ENCODE measurements around the gene TPCN2.
"Not testable (repeated sequence)": the region's sequence is repeated elsewhere in the genome, so short reads cannot be mapped to it uniquely, and the experiment has no call there.

TPCN2 gene

DNA sequence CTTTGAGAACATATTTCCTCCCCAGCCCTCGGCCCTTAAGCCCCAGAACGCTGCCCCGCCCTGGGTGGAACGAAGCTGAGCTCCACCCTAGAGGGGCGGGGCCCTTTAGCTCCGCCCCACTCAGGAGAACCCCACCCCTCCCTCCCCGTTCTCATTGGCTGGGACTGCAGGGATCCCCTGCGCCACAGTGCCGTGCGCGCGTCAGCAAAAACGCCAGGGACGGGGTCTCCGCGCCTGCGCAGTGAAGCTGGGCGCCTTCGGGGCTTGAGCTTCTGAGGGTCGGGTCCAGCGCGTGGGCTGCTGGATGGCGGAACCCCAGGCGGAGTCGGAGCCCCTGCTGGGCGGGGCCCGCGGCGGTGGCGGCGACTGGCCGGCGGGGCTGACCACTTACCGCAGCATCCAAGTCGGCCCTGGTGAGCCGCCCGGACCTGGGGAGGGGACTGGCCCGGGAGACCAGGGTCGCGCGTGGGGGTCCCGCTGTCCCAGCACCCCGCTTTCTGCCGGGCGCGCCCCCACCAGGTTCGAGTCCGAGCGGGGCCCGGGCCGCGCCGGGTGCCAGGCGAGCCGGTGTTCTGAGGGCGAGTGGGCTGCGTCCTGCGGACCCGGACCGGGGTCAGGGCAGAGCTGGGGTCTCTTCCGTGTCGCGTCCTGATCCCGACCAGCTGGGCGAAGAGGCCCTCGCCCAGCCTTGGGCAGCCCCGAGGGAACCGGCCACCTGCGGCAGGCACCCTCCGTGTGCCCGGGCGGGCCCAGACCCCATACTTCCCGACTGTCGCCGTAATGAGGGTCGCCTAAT lies at the start of gene TPCN2:
TSS of gene TPCN2 (plus strand) at position 239 of the 796 bp plus-strand sequence. CDS start at position 305, 66 bp downstream.
- peak; percentile 91 for DNase-seq

DNA sequence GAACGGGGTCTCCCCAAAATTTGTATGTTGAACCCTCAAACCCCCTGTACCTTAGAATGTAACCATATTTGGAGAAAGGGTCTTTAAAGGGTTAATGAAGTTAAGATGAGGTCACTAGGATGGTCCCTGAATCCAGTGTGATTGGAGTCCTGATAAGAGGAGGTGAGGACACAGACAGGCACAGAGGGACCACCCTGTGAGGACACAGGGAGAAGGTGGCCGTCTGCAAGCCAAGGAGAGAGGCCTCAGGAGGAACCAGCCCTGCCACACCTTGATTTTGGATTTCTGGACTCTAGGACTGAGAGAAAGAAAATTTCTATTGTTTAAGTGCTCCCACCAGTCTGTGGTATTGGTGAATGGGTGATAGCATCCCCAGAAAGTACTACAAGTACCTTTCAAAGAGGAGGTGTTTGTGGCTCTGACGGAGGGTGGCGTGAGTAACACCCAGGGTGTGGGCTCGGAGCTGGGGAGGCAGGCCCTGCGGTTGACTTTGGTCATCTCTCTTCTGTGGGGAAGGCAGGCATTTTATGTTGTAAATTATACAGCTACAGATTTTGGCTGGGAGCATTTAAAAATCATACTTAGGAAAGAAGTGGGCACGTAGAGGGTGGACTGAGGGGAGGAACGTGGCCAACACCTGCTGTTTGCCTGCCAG lies 49.5 kb upstream of the TPCN2 start:
- no peak for DNase-seq

DNA sequence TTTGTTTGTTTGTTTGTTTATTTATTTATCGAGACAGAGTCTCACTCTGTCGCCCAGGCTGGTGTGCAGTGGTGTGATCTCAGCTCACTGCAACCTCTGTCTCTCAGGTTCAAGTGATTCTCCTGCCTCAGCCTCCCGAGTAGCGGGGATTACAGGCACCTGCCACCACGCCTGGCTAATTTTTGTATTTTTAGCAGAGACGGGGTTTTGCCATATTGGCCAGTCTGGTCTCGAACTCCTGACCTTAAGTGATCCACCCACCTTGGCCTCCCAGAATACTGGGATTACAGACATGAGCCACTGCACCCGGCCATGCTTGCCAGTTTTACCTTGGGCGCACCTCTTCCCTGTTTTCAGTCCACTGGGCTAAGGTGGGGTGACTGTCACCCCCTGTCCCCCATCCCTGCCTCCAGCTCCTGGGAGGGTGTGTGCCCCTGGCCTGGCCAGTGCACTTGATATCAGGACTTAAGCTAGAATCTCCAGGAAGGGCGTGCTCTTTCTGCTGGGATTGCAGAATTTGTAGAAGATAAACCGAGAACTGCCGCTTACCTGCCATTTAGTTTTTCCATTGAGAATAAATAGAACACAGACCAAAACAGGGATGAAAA lies 48.9 kb upstream of the TPCN2 start:
- not testable (repeated sequence) for DNase-seq

DNA sequence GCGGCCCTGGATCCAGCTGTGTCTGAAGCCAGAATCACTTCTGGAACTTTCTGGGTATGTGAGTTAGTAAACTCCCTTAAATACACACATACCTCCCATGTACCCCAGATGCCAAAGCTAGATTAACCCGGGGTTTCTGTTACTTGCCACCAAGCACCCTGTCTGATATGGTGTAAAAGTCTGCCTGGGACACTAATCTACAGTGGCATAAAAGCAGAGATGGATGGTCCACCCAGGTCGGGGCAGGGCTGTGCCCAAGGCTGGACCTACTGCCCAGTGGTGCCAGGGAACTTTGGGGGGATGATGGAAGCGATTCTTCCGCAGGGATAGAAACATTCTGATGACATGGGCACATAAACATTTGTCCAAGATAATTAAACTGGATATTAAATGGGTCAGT lies 48.3 kb upstream of the TPCN2 start:
- no peak for DNase-seq

DNA sequence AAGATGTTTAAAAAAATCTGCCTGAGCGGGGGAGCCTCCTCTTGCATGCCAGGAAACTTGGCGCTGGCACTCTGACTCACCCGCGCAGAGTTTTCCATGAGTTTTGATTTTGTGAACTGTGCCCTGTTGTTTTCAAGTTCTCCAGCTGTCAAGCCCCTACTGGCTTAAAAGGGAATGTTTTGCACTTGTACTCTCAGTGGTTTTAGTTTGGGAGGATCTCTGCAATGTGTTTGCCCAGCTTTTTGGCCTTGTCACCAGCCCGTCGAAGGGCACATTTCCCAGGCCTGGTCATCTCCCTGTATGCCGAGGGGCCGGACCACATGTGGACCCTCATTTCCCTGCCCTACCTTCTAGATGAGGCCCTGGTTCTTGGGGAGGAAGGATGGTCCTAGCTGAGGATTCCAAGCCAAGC lies 47.9 kb upstream of the TPCN2 start:
- DNase-seq = no peak

DNA sequence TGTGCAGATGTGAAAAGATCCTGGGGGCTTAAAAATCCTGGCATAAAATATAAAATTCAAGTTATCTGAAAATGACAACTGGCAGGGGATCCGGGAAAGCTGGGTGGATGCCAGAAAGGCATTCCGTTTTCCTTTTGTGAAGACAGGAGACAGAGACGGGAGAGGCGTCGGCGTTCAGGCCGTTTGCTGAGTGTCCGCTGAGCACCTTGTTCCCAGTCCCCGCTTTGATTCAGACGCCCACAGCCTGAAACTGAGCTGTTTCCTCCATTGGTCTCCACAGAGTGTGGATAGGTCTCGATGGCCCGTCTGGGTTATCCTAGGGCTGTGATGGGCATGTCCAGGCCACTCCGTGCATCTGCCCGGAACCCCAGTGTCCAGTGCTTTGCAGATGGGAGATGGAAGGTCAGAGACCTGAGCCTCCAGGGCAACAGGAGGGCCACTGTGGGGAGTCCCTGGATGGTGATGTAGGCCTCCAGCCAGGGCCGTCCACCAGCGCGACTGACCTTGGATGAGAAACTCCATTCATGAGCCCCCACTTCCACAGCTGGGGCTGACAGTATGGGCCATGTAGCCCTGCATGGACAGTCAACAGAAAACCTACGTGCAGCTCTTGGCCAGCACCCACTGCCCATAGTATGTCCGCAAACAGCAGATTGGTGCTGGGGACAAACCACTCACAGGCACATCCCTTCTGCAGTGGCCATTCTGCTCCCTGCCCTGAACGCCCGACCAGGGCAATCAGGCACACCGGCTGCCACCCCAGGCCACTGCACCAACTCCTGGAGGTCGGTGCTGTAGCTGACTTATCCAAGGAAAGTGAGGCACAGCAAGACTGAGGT lies 47.3 kb upstream of the TPCN2 start:
- DNase-seq = no peak

DNA sequence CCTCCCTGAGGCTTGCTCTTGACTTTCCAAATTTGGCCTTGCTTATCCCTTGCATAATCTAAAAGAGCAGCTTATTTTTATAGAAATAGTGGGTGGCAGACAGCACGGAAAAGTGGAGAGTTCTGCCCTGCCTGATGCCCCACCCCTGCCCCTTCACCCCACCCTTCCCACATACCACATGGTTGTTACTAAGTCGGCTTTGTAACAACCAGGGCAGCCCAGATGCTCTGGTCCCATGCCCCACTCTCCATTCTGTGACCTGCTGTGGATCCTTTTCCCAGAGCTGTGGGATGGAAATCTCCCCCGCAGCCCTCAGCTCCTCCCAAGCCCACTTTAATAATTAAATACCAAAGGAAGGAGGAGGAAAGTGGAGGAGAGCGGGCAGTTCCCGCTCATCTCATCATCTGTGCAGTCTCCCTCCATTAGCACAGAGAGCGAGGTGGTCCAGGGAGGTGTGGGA lies 46.6 kb upstream of the TPCN2 start:
- no peak for DNase-seq

DNA sequence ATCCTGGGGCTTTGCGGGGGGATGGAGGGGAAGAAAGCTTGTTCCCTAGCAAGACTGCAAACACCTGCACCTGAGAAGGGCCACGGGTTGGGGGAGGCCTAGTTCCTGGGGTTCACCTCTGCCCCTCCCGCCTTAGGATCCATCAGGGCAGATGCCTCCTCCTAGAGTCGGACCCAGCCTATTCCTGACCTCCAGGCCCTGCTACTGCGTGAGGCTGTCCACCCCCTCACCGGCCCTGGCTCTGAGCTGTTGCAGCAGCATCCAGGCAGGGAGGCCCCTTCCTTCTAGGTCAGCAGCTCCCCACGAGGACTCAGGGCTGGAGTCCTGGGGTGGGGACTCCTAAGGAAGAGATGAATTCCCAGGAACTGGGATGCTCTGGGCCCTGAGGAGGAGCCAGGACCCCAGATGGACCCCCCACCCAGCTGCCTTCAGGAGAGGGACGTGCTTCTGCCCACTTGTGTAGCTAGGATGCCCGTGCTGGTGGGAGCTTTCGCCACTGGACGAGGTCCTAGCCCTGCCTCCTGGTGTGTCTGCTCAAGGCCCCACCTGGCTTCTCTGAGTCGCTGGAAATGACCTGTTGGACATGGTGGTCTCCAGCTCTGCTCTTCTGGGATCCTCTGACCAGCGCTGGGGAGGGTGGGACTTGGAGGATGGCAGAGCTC lies 46.0 kb upstream of the TPCN2 start:
- DNase-seq = no peak

DNA sequence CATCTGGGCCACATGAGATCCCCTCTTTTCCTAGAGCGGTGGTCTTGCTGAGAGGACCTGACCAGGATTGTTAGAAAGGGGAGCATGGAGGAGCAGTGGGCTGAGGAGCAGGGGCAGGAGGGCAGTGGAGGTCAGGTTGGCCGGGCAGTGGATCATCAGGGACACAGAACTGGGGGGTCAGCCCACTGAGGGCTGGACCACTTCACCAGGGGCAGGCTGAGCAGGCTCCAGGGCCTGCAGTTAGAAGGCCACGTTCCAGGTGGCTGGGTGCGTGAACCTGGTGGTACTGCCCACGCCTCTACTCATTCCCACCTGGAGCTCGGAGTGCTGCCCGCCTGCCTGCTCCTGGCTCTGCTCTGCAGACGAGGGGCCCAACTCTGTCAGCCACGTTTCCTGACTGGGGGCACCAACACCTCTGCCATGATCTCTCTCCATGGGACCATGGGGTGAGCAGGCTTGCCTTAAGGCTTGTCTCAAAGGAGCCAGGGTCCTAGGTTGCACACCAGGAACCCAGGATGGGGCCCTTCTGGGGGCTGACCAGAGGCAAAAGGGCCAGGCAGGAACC lies 45.3 kb upstream of the TPCN2 start:
- DNase-seq = no peak

DNA sequence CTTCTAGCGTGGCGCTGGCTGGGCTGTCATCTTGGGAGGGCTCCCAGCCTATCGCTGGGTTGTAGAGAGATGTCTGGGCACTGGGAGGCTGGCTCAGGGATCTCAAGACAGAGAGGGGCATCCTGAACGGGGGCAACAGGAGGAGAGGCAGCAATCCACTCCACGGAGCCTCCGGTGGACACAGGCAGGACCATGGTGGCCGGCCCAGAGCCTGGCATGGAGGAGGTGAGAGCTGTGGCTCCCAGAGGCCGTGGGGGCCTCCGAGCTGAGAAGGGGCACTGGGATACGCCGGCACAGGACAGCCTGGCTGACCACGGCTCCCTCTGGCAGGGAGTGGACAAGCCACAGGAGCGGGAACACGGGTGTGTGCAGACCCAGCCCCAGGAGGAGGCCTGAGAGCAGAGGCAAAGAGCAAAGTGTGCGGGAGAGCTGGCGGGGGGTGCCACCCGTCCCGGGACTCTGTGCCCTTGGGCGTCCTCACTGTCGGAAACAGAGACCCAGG lies 44.8 kb upstream of the TPCN2 start:
- DNase-seq = no peak

DNA sequence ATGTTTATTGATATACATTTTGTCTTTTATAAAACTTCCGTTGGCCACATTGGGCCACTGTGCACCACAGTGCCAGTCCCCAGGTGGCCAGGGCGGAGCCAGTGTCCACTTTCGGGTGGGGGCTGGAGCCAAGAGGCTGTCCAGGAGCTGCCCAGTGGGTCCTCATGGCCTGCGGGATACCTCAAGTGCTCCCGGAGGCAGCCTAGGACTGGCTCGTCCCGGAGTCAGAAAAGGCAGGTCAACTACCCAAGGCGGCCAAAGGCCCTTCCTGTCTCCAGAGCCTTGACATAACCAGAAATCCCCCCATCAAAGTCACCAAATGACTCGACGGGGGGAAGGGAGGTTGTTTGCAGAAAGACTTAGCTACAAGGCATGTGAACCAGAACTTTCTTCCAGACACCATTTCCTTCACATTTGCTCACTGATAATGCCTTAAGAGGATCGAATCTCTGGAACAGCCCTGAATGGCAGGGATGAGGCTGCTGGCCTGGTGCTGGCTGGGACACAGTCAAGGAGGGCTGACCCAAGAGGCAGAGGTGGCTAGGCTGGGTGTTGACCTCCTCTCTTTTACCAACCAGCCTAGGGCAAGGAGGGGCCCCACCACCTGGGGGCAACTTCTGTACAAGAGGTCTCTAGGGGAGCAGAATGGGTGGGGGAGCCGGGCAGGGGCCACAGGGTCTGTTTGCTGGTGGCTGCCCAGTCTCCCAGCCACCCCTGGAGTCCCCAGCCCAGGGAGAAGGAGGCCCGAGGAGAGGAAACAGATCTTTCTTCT lies 44.1 kb upstream of the TPCN2 start:
- no peak for DNase-seq

DNA sequence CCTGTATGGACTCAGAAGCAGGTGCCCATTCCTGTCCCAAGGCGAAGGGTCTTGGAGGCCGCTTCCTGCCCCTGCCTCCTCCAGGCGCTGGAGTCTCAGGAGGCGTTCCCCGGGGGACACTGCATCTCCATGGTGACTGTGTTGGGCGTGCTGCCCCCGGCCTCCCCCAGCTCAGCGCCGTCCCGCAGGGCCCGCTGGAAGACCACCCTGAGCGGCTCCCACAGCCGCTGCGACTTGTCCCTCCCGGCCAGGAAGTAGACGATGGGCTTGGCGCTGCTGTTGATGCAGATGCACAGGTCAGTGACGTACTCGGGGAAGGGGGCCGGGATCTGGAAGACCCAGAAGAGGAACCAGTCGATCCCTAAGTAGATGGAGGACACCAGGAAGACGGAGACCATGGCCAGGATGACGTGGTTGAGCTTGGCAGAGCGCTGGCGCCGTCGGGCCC lies 43.5 kb upstream of the TPCN2 start:
- no peak for DNase-seq

DNA sequence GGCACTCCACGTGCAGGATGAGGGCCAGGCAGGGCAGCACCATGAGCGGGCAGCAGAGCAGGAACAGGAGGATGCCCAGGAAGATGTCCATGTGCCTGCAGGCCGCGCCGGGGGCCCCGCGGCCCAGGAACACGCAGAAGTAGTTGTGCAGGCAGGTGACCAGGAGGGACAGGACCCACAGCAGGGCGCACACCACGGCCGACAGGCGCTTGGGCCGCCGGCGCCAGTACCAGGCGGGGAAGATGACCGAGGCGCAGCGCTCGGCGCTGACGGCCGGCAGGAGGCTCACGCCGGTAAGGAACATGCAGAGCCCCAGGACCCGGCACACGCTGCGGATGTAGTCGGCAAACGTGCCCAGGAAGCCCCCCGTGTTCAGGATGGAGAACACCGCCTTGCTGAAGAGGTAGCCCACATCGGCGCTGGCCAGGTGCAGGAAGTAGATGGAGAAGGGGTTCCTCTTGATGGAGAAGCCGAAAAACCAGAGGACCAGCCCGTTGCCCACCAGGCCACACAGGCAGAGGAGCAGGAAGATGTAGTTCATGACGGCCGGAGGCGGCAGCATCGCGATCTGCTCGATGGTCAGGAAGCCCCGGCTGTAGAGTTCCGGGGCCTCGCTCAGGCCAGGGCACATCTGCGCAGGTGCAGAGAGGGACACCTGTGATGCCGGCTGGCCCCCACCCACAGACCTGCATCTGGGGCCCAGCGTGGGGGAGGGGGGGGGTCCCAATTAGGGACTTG lies 42.9 kb upstream of the TPCN2 start:
- no peak for DNase-seq

DNA sequence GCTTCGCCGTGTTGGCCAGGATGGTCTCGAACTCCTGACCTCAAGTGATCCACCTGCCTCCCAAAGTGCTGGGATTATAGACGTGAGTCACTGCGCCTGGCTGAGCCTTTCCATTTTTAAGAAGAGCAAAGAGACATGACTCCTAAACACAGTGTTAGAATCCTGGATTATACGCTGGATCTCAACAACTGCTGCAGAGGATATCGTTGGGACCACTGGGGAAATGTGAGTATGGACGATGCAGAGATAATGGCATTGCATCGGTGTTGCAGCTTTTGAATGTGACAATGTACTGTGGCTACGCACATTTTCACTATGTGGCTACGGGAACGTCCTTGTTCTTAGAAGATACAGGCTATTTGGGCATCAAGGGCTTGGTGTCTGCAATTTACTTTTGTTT lies 41.9 kb upstream of the TPCN2 start:
- DNase-seq = no peak

DNA sequence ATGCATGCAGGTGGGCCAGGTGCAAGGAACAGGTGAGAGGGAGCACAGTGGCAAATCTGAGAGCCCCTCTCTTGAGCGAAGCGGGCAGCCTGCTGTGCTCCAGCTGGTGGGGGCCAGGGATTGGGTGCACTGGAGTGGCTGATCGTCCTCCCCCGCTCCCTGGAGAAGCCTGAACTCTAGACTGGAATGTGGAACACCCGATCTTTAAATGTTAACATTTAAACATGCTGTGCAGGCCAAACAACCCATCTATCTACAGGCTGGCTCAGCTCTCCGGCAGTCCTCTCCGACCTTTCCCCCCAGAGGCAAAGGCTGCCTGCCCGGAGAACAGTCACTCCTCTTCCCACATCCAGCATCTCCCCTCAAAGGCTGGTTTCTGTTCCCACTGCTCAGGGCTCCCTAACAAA lies 40.8 kb upstream of the TPCN2 start:
- DNase-seq = no peak

DNA sequence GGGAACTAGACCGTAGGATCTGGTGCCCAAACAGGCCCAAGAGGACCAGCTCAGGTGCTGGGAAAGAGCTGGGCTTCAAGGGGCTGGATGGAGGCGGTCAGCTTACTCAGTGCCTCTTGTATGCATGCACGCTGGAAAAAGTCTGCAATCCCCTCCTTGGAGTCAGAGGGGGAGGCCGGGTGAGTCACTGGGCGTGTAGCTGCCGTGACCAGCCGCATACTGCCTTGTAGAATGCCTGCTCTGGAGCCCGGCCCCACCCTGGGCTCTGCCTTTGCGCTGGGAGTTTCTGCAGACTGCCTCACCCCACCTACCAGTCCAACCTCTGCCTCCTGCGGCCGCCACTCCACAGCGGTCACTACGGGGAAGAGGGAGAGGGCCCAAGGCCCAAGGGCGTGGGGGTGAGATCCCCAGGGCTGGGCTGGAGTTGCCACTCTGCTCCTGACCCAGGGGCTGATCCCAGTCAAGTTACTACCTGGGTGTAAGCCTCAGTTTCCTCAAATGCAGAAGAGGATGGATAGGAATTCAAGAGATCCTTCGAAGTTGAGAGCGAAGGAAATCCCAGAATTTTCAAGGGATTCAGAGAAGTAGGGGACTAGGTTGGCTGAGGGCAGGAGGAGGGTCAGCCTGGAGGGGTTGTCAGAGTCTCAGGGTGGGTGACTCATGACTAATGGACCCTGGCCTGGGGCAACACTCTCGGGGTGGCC lies 39.8 kb upstream of the TPCN2 start:
- no peak for DNase-seq

DNA sequence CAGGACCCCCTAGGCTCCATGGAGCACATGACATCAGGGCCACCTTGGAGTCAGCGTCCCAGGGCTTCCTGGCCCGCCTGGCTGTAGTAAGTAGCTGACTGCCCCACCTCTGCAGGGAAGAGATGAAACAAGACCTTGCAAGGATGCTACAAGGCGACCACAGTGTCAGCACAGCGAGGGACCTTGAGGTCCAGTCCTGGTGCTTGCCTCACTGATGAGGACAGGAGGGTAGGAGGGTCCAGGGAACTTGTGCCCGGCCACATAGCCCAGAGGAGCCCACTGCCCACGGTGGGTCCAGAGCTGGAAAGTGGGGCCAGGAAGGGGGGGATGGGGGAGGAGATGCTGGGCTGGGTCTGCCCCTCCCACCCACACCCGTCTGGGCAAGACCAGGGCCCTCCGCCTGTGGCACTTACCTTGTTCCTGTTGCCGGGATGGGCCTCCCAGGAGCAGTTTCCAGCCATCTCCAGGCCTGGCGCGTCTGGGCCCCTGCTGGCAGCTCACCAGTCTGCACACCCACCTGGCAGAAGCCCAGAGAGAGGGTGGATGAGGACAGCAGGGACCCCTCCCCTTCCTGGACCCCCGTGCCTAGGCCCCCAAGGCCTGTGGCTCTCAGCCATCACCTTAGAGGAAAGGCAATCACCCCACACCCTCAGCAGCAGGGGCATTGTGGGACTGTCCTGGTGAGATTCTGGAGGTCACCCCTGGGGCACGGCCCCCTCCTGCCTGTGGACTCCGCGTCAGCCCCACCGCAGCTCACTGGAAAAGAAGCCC lies 39.1 kb upstream of the TPCN2 start:
- no peak for DNase-seq

DNA sequence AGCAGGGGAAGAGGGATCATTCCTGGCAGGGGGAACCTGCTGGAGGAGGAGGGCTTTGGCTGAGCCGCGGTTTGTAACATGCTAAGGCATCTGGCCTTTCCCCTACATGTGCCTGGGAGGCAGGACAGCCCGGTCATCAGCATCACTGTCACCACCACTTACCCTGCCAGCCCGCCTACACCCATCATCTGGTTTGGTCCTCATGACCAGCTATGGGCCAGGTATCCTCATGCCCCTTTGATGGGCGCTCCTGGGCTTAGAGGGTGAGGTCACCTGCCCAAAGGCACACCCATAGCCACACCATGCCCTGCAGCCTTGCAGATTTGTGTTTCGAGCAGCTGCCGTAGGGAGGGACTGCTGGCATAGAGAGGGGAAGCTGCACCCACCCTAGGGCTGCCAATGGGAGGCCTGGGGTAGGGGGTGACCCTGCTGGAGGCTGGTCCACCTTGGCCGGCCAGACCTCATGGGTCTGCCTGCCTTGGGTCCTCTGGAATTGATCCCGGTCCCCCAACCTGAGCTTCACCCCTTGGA lies 38.3 kb upstream of the TPCN2 start:
- no peak for DNase-seq
